Right cardiac atrium (tissue), 5 donors: ENCODE data around the gene ZNF33B. TPM values are rescaled to one million over a fixed set of nuclear protein-coding genes. Genes with fewer than 3 reads are reported as not detected.
"Not testable (repeated sequence)": the region's sequence is repeated elsewhere in the genome, so short reads cannot be mapped to it uniquely, and the experiment has no call there.

ENCODE experiments used
- ATAC-seq, 2 donors: fragments of 200-7000 bp; cut with Tn5 transposase; one replicate each; pipeline versions ENCODE4 v1.8.0 to v1.9.1; 2020; ENCODE audit warnings: moderate library complexity in 2 of 2, mild to moderate bottlenecking in 1 of 2
- DNase-seq, 3 donors: peaks; one replicate each; pipeline ENCODE4 v3.0.0-alpha.2; 2020
- H3K27ac ChIP-seq: one replicate; pipeline ENCODE4 v1.5.1; 2013; ENCODE audit warnings: mild to moderate bottlenecking, low read length, control low read depth, moderate library complexity
- H3K27me3 ChIP-seq: one replicate; pipeline ENCODE4 v1.6.1; 2013; ENCODE audit not compliant: control insufficient read depth, insufficient read depth
- H3K4me1 ChIP-seq: one replicate; pipeline ENCODE4 v1.6.1; 2013; ENCODE audit warnings: low read length; ENCODE audit not compliant: control insufficient read depth, insufficient read depth
- H3K4me3 ChIP-seq: one replicate; pipeline ENCODE4 v1.5.1; 2013; ENCODE audit warnings: low read length, control low read depth
- H3K9me3 ChIP-seq: one replicate; pipeline ENCODE4 v1.6.1; 2013; ENCODE audit warnings: low read length; ENCODE audit not compliant: control insufficient read depth
- WGBS: extraction: QIAGEN DNeasy Blood & Tissue Kit; methylation state at CpG from one replicate; pipeline ENCODE4 v1.1.7; 2013; 5-methylcytosine and 5-hydroxymethylcytosine counted together
- intact Hi-C, 4 donors: fragments of 100-400 bp; cut with DNase I; formaldehyde crosslinking; loops; one replicate each; pipeline versions ENCODE4 v1.11.0 to v1.14.0; 2022 to 2023
- long read RNA-seq, 4 donors: library from polyadenylated mRNA; unstranded; transcript quantifications; one replicate each; pipeline ENCODE4 v2.0.0, GENCODE V29; 2020 to 2021
- polyA plus RNA-seq: library from polyadenylated mRNA; stranded (reverse); fragments of 200-250 nt; gene quantifications from one replicate; pipeline ENCODE4 v1.2.3, GENCODE V29; 2013
- total RNA-seq, 4 donors: library from RNA; stranded (reverse); fragmentation: NEBNext Ultra II Directional; extraction: Animal tissue kit (Norgen Biotek cat#: 25700); gene quantifications; one replicate each; pipeline ENCODE4 v1.2.1, GENCODE V29; 2021
- donor health status: healthy with polysubstance abuse.
- donor health status: DM: no; HTN: yes; CAD: no.
- donor health status: DM: no; HTN: no; CAD: no.
- donor health status: DM: no; HTN: yes; CAD: no; lungs with severe emphysema.
- donor health status: DM: yes; HTN: yes; CAD: no.

The ZNF33B gene
- total RNA-seq, result 10 to 100 TPM in 3 of 4 donors, 1 to 10 TPM in 1; 9.4 to 22.1 (median 18.0) TPM
- polyA plus RNA-seq, result 4.5 TPM
- long read RNA-seq, donor 1, full-length matches to known transcripts, result 2 of 16 reads
- long read RNA-seq, donor 1, partial matches to known transcripts, result 6 of 16 reads
- long read RNA-seq, donor 1, other reads (novel, unspliced or antisense), result 8 of 16 reads
- long read RNA-seq, donor 2, full-length matches to known transcripts, result 1 of 5 reads
- long read RNA-seq, donor 2, partial matches to known transcripts, result 1 of 5 reads
- long read RNA-seq, donor 2, other reads (novel, unspliced or antisense), result 3 of 5 reads
- long read RNA-seq, donor 3, full-length matches to known transcripts, result 3 of 51 reads
- long read RNA-seq, donor 3, partial matches to known transcripts, result 2 of 51 reads
- long read RNA-seq, donor 3, other reads (novel, unspliced or antisense), result 46 of 51 reads
- long read RNA-seq, donor 4, full-length matches to known transcripts, result 3 of 16 reads
- long read RNA-seq, donor 4, partial matches to known transcripts, result 0 of 16 reads
- long read RNA-seq, donor 4, other reads (novel, unspliced or antisense), result 13 of 16 reads

DNA sequence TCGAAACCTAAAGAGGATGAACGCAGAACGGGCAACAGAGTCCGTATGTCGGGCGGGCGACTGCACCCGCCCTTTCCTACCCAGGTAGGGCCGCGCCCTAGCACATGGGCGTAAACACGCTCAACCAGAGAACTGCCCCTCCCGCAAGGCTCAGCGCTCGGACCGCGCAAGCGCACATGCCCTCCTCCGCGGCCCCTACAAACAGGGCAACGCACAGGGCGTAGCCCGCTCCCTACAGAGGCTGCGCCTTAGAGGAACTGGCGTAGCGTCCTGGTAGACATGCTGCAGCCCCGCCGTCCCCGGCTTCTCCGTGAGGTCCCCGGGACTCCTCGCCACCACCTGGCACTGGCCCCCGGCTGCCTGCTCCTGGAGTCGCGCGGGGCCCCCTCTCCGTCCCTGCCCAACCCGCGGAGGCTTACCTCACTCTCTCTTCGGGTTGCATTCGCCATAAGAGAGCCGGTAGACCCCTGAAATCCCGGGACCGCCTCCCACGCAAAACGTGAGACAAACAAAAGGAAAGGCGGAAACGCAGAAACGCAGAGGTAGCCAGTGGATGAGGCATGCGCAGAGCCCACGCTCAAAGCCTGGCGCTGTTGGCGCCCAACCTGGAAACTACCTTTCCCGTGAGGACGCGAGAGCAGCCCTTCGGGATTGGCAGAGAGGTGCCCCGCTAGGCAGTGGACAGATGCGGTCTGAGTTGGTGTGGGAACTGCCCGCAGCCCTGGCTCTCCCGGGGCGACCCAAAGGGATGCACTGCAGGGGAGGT lies at the start of gene ZNF33B:
ZNF33B (minus strand) TSS at position 516 of the 766 bp plus-strand sequence. CDS start 1,642 bp downstream, outside the sequence.
- intact Hi-C loops, result no loop called here
- no peaks in the 10 kb centered on the region for H3K27me3 ChIP-seq
- under 1% methylated on average over 62 of the region's 62 CpGs for WGBS

DNA sequence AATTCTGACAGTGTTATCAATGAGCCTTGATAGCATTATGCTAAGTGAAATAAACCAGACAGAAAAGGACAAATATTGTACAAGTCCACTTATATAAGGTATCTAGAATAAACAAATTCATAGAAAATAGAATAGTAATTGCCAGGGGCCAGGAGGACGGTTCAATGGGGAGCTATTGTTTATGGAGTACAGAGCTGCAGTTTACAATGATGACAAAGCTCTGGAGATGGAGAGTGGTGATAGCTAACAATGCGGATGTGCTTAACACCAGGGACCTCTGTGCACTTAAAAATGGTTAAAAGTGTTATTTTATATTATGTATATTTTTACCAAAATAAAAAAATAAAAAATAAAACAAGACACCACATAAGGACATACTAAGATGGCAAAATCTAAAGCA lies 46.1 kb upstream of the ZNF33B start:
- Histone ChIP-seq H3K4me3 (no peak overlapping the region), H3K27ac (no peak overlapping the region), H3K4me1 (no peaks in the 10 kb centered on the region), H3K9me3 (no peaks in the 10 kb centered on the region), H3K27me3 (no peaks in the 10 kb centered on the region)
- 68% methylated on average over 2 of the region's 2 CpGs for WGBS
- intact Hi-C loops, result no loop called here
- DNase-seq, result no peak
- no peak for ATAC-seq

More for the DNA sequence above, at the start of gene ZNF33B:
- no peaks in the 10 kb centered on the region for H3K4me1 ChIP-seq
- peak within 1 kb of the TSS; percentile 84 for H3K27ac ChIP-seq
- peak; percentile 100 for ATAC-seq
- H3K4me3 ChIP-seq, result peak within 1 kb of the TSS; percentile 61
- DNase-seq, result peak; percentile 95 to 98 (median 98)
- H3K9me3 ChIP-seq, result no peaks in the 10 kb centered on the region

DNA sequence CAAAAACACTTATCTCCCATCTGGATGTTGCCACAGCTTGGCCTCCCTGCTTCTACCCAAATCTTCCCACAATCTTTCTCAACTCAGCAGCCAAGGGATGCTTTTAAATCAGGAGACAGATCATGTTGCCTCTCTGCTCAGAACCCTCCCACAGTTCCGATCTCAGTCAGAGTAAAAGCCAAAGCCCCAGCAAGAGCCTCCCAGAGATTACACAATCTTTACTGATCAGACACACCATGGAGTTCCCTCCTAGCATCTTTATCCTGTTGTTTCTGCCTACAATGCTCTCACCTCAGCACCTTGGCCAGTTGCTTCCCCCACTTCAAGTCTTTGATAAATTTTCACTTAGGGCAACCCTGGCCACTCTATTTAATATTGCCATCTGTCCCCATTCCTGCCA lies 41.9 kb upstream of the ZNF33B start:
- H3K4me3 ChIP-seq, result no peak overlapping the region
- intact Hi-C loops, result no loop called here

DNA sequence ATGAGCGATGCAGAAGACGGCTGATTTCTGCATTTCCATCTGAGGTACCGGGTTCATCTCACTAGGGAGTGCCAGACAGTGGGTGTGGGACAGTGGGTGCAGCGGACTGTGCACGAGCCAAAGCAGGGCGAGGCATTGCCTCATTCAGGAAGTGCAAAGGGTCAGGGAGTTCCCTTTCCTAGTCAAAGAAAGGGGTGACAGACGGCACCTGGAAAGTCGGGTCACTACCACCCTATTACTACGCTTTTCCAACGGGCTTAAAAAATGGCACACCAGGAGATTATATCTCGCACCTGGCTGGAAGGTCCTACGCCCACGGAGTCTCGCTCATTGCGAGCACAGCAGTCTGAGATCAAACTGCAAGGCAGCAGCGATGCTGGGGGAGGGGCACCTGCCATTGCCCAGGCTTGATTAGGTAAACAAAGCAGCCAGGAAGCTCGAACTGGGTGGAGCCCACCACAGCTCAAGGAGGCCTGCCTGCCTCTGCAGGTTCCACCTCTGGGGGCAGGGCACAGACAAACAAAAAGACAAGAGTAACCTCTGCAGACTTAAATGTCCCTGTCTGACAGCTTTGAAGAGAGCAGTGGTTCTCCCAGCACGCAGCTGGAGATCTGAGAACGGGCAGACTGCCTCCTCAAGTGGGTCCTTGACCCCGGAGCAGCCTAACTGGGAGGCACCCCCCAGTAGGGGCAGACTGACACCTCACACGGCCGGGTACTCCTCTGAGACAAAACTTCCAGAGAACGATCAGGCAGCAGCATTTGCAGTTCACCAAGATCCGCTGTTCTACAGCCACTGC lies 27.0 kb upstream of the ZNF33B start:
- H3K4me1 ChIP-seq, H3K27ac ChIP-seq, H3K4me3 ChIP-seq, H3K27me3 ChIP-seq, intact Hi-C loops, ATAC-seq, H3K9me3 ChIP-seq, DNase-seq: not testable (repeated sequence)
- 80% methylated on average over 24 of the region's 24 CpGs for WGBS

More for the DNA sequence above, 41.9 kb upstream of the ZNF33B start:
- Histone ChIP-seq H3K4me1 (no peaks in the 10 kb centered on the region), H3K9me3 (no peaks in the 10 kb centered on the region), H3K27ac (no peak overlapping the region), H3K27me3 (no peaks in the 10 kb centered on the region)
- DNase-seq (no peak), ATAC-seq (no peak)
- WGBS, result 98% methylated on average over 1 of the region's 1 CpG

DNA sequence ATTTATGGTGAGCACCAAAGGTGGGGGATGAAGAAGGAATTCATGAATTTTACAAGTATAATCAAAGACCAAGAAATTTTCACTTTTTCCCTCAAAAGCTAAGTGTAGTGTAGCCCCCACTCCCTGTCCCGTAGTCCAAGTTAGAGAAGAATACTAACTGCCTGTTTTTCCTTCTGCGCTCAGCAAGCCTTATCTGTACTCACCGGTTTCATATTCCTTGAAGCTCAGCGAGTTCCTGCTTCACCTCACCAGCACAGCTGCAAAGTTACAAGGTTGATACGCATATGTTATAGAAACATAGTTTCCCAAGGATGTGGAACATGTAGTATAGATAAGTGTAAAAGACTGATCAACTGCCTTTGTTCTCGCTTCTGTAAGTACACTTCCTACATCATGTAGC lies 16.0 kb upstream of the ZNF33B start:
- intact Hi-C loops, result no loop called here
- DNase-seq (no peak), ATAC-seq (no peak)
- H3K9me3 ChIP-seq, result no peaks in the 10 kb centered on the region
- 66% methylated on average over 6 of the region's 6 CpGs for WGBS
- H3K4me1 ChIP-seq, result no peaks in the 10 kb centered on the region
- no peak overlapping the region for H3K27ac ChIP-seq
- H3K27me3 ChIP-seq, result no peaks in the 10 kb centered on the region
- H3K4me3 ChIP-seq, result no peak overlapping the region

DNA sequence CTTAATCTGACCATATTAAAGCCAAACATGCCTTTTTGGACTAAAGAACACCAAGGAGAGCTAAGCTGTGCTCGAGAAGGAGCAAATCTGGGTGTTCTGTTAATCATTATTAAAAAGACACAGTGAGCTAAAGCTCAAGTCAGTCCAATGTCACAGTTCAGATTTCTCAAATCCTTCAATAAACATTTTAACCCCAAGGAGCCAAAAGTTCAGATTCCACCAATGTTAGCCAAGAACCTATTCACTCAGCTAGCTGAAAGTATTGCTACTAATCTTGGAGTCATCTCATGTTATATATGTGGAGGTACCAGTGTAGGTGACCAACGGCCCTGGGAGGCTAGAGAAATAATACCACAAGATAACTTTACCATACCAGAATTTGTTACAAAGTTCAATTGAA lies 14.5 kb upstream of the ZNF33B start:
- Histone ChIP-seq H3K4me3 (no peak overlapping the region), H3K4me1 (no peaks in the 10 kb centered on the region), H3K27ac (no peak overlapping the region), H3K9me3 (no peaks in the 10 kb centered on the region), H3K27me3 (no peaks in the 10 kb centered on the region)
- intact Hi-C loops, result no loop called here
- DNase-seq (no peak), ATAC-seq (no peak)
- 45% methylated on average over 2 of the region's 2 CpGs for WGBS

DNA sequence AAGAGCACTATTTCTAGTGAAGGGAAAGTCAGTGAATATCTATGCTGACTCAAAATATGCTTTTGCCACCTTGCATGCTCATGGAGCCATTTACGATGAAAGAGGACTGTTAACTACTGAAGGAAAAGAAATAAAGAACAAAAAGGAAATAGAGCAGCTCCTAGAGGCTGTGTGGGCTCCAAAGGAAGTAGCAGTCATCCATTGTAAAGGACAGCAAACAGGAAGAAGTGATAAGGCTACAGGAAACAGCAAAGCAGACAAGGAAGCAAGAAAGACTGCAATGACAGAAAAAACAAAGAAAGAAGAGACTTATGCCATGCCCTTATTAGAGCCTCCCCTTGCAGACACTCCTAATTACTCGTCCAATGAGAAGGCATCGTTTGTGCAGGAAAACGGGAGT lies 12.0 kb upstream of the ZNF33B start:
- H3K9me3 ChIP-seq, result no peaks in the 10 kb centered on the region
- 64% methylated on average over 4 of the region's 4 CpGs for WGBS
- intact Hi-C loops, result no loop called here
- no peak for ATAC-seq
- no peak overlapping the region for H3K4me3 ChIP-seq
- H3K27ac ChIP-seq, result no peak overlapping the region
- H3K27me3 ChIP-seq, result no peaks in the 10 kb centered on the region
- no peaks in the 10 kb centered on the region for H3K4me1 ChIP-seq
- DNase-seq, result no peak

DNA sequence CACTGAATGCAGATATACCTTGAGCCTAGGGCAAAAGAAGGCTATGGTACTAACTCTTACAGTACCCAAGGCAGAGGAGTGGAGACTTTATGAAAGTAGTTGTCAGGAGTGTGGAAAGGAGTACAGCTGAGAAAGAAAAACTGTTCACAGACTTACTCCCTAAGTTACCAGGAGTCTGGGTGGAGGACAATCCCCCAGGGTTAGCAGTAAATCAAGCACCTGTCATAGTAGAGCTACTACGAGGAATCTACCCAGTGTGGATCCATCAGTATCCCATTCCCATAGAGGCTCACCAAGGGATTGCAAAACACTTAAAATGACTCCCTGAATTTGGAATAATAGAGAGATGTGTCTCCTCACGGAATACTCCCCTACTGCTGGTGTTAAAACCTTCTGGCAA lies 10.1 kb upstream of the ZNF33B start:
- DNase-seq (no peak), ATAC-seq (no peak)
- Histone ChIP-seq H3K9me3 (no peaks in the 10 kb centered on the region), H3K27me3 (no peaks in the 10 kb centered on the region), H3K4me1 (no peaks in the 10 kb centered on the region), H3K27ac (no peak overlapping the region), H3K4me3 (no peak overlapping the region)
- WGBS, result 65% methylated on average over 2 of the region's 2 CpGs
- intact Hi-C loops, result no loop called here

DNA sequence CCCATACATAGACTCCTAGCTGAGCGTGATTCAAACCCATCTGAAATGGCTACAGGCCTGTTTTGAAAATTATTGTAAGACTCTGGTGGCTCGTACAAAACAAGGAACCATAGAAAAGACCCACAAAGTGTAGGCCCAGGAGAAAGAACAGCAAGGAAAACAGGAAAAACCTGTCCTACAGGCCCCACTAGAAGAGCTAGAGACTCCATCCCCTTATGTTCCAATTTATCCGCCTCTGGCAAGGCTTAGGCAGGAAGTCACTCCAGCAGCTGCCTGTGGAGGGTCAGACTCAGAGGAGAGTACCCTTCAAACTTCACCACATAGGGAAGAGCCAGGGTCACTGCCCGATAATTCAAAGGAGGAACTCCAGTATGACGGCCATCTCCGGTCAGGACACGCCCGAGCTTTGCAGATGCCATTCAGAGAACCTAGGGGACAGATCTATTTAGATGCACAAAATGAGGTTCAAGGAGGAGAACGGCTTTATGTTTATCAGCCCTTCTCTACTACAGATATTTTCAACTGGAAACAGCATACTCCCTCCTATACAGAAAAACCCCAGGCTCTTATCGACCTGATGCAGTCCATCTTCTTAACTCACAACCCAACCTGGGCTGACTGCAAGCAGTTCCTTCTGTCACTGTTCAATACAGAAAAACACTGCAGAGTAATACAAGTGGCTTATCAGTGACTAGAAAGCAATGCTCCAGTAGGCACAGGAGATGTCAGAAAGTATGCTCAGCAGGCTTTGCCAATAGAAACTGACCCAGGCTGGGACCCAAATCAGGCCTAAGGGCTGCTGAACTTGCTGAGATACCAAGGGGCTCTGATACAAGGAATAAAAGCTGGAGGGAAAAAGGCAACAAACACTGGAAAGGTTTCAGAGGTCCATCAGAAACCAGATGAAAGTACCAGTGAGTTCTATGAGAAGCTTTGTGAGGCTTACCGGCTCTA lies 8.6 kb upstream of the ZNF33B start:
- DNase-seq (peak in 1 of 3 donors; percentile 7), ATAC-seq (no peak)
- H3K4me1 ChIP-seq, result no peaks in the 10 kb centered on the region
- H3K9me3 ChIP-seq, result no peaks in the 10 kb centered on the region
- 84% methylated on average over 11 of the region's 11 CpGs for WGBS
- intact Hi-C loops, result no loop called here
- H3K27me3 ChIP-seq, result no peaks in the 10 kb centered on the region
- no peak overlapping the region for H3K27ac ChIP-seq
- no peak overlapping the region for H3K4me3 ChIP-seq

DNA sequence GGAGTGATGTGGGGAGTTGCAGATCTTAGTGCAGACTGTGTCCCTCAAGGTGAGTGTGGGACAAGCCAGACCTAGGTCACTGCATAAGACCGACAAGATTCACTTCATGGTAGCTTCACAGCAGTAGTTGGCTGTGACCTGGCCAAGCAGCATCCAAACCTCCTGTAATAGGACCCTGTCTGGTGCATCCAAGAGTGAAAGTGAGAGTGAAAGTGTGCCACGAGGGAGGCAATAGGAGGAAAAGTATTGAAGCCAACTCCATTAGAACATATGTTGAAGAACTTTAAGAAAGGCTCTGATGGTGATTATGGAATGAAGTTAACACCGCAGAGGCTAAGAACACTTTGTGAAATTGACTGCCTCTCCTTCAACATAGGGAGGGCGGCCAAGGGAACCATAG lies 7.8 kb upstream of the ZNF33B start:
- no peaks in the 10 kb centered on the region for H3K9me3 ChIP-seq
- H3K27me3 ChIP-seq, result no peaks in the 10 kb centered on the region
- no peaks in the 10 kb centered on the region for H3K4me1 ChIP-seq
- DNase-seq (peak in 1 of 3 donors; percentile 6), ATAC-seq (no peak)
- intact Hi-C loops, result no loop called here
- 81% methylated on average over 4 of the region's 4 CpGs for WGBS
- H3K4me3 ChIP-seq, result no peak overlapping the region
- H3K27ac ChIP-seq, result no peak overlapping the region
